CD4-positive, alpha-beta T cell treated with Interleukin-15 for 4 hours (primary cell): Measurements from ENCODE around the gene HIRA.

Source experiments
- DNase-seq: peaks from one replicate; pipeline ENCODE4 v3.0.0-alpha.2; 2020; ENCODE audit warnings: low spot score

The HIRA gene

DNA sequence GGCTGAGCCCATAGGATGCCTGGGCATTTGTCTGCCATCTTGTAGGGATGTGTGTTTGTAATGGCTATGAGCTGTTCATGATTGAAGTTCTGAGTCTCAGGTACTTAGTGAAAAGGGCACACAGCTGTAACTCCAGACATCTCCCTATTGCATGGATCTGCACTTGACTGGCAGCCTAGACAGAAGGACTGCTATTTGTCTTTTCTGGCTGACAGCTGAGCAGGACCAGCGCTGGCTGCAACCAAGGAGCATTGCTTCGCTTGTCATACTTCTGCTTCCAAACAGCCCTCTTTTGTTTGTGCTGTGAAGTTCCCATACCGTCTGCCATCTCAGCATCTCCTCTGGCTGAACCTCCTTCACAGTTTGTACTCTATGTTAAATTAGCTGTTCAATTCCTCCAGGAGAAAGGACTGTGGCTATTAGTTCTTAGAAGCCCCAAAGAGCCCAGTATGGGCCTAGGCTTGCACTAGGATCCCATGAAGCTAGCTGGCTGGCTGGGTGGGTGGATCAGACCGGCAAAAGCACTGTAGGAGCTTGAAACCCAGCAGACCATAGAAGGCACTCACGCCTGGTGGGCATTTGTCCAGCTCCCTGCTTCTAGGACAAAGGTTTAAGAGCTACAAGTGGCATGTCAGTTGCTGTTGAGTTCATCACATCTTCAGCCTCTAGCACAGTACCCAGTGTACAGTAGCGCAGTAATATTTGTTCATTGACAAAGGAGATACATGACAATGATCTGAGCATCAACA lies 20.4 kb downstream of the HIRA start:
- DNase-seq, result no peak

GRCh38 chr22:19407649-19408606 lies 23.6 kb downstream of the HIRA start:
- no peak for DNase-seq

GRCh38 chr22:19406846-19407245 lies 24.7 kb downstream of the HIRA start:
- no peak for DNase-seq

DNA sequence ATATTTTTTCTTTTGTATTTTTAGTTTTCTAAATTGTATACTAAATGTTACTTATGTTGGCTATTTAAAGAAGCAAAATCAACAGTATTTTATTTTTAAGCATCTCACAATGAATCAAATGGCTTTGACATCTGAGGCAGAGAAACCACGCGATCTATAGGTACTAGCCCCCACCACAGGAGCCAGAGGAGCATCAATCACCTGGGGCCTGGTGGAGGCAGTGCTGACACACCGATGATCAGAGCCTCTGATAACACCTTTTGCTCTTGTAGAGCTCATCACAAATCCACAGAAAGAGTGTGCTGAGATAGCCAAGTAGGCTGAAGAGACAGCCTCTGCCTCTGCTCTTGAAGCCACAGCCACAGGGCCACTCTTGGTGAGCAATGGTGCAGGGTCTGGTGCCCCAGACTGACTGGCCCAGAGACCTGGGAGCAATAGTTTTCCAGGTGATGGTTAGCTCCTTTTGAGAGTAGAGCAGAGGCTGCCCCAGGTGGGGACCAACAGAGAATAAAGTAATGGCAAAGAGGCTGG lies 25.2 kb downstream of the HIRA start:
- no peak for DNase-seq

DNA sequence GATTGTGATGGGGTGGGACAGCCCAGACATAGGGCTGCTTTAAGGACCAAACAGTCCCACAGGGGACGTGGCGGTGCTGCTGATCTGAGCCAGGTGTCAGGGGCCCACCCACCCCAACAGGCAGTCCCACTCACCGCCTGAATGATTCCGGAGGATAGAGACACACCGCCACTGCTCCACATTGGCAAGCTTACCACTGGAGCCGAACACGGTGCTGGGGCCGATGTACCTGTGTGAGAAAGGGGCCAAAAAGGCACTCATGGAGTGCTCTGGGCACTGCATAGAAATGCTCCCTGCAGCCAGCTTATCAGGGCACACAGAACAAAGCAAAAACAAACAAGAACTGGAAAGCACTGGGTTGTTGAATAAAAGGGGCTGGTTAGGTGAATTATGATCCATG lies 25.9 kb downstream of the HIRA start:
- no peak for DNase-seq

DNA sequence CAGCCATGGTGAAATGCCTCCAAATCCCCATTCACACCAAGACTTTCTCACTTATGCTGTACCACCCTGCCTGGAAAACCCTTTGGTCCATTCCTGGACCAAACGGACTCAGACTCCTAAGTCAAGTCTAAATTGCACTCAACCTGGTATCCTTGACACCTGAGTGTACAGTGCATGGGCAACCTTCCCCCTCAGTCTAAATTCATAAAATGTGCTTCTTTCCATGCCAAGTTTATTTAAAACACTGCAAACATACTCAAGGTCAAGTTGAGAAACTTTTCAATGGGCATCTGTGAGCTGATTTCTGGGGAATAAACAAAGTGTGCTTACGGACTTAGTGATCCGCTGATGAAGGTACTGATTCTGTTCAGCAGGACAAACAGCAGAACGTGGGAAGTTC lies 26.4 kb downstream of the HIRA start:
- no peak for DNase-seq

DNA sequence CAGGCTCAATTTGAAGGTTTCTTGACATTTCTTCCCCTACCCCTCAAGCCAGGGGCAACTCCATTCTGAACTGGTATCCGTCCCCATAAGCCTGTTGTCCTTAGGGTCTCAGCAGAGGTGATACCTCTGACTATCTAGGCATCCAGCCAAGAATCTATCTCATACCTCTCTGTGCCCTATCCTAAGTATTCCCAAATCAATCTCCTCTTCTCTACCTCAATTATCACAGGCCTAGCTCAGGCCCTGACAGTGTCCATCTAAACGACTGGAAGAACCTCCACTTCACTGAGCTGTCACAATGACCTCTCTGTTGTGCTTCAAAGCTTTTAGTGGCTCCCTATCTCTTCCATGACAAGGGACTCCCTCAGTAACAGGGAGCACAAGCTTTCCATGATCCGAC lies 26.9 kb downstream of the HIRA start:
- no peak for DNase-seq

GRCh38 chr22:19402642-19403191 lies 28.8 kb downstream of the HIRA start:
- DNase-seq, result no peak

DNA sequence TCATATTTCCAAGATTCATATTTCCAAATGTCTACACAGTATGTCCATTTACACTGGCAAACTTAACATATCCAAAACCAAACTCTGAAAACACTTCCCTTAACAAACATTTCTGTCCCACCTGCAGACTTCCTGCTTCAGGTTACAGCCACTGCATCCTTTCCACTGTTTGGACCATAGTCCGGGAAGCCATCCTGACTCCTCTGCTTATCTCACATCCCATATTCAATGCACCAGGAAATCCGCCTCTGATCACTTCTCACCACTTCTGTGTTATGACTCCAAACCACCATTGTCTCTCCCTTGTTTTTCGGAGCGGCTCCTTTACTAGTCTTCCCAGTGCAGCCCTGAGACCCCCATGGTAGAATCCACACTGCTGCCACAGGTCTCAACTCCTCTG lies 30.1 kb downstream of the HIRA start:
- DNase-seq, result no peak

DNA sequence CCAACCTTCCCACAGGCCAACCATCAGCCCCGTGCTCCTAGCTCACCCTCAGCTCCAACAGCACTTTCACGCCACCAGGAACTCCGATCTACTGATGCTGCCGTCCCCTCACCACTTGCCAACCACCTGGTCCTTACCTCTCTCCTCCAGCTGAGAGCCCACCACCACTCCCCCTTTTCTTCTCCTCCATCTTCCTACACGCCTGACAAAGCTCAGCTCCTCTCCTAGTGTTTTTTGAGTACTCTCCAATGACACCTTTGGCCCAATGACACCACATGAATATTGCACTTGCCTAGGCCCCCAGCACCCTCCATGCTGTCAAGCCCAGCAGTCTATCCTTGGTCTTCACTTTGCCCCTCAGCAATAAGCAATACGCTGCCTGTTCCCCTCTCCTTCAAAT lies 30.7 kb downstream of the HIRA start:
- DNase-seq, result no peak

- no peak for DNase-seq
These were observed 32.9 kb downstream of the HIRA start for GRCh38 chr22:19398652-19399051.

- DNase-seq, result no peak
These were observed 33.3 kb downstream of the HIRA start for GRCh38 chr22:19398206-19398605.

- DNase-seq, result no peak
These were observed 33.8 kb downstream of the HIRA start for GRCh38 chr22:19397734-19398104.

DNA sequence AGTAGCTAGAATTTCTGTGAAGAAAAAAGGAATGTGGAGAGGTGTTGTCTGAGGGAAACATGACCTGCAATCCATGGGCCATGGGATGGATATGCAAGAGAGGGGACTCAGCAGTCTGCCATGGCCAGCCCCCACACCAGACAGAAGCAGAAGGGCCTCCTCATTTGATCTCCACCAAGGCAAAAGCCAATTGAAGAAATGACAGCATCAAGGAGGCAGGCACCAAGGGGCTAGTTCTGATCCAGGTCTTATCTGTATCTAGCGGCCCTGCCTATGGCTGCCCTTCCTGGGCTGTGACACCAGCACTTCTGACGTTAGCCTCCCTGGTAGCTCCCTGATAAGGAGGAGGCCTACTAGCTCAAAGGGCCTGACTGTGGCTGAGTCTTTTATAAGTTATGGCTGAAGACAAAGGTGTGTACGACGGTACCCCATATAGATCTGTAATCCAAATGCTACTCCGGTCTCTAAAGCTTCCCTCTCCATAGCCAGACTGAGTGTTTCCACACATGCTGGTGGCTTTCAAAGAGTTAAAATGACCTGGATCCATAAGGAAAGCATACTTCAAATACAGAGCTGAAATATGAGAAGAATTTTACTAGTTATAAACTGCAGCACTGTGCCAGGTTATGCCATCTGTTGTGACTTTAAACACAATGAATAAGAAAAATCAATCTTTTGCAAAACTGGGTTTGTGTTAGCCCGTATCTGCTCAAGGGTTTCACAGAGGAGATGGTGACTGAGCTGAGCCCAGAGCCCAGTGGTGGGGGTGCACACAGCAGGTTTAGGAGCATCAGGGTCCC lies 34.4 kb downstream of the HIRA start:
- no peak for DNase-seq

- no peak for DNase-seq
These were observed 35.0 kb downstream of the HIRA start for GRCh38 chr22:19396561-19396933.

GRCh38 chr22:19395276-19395675 lies 36.3 kb downstream of the HIRA start:
- no peak for DNase-seq

GRCh38 chr22:19394274-19395050 lies 37.1 kb downstream of the HIRA start:
- DNase-seq, result no peak

GRCh38 chr22:19393704-19394103 lies 37.8 kb downstream of the HIRA start:
- no peak for DNase-seq

DNA sequence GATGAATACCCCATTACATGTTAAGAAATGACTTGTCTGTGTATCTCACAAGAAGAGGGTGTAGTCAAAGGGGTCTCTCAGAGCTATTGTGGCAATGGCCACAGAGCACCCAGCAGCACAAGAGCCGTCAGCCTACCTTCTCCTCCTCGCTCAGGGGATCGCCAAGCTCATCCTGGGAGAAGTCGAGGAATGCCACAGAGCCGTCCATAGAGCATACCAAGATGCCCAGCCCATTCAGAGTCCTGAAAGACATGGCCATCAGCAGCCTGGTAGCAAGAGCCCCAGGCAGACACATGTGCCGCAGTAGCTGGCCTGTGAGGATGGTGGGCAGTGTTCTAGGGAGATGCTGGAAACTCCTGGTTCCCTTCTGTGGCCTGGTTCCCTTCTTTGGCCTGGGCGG lies 44.0 kb downstream of the HIRA start:
- DNase-seq, result no peak

DNA sequence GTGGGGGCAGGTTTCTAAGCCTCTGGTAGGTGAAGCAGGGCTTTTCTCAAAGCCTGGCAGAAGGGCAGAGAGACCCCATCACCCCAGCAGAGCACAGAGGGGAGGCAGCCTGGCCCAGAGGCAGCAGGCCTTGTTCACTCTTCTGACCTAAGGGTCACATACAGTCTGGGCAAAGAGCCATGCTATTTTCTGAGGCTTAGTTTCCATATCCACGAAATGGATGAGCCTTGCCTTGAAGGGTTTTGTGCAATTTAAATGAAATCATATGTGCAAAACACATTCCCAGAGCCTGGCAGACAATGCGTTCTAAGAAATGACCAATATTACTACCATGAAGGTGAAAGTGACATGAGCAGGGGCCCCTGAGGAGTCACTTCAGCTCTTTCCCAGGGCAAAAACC lies 44.5 kb downstream of the HIRA start:
- no peak for DNase-seq

GRCh38 chr22:19386248-19386647 lies 45.3 kb downstream of the HIRA start:
- no peak for DNase-seq
